Stimulated activated CD8-positive, alpha-beta memory T cell treated with anti-CD3 and anti-CD28 coated beads, Interleukin-7, amount 100 ng/mL, for 48 hours (primary cell): Measurements from ENCODE around the gene C18orf63.
"Not testable (repeated sequence)": the region's sequence is repeated elsewhere in the genome, so short reads cannot be mapped to it uniquely, and the experiment has no call there.

Source experiments
- DNase-seq, 2 donors: peaks; one replicate each; pipeline ENCODE4 v3.0.0-alpha.2; 2020; ENCODE audit warnings: low read depth in 1 of 2; ENCODE audit errors: extremely low read depth in 1 of 2

C18orf63 gene

DNA sequence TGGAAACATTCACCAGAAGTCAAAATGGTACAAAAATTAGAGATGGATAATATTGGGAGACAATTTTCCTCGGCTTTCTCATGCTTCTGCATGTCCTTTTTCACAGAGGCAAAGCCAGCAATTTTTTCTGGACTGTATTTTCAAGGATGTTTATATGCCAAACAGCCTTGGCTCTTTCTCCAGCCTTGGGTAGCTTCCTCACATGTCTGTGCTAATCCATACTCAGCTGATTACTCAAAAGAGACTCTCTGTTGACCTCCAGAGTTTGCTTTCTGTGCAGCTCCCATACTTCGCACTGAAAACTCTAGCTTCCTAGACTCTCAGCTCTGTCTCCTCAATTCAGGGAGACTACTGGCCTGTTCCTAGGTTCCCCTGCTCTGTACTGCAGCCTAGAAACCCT, 10.6 kb downstream of the C18orf63 start:
- no peak for DNase-seq

DNA sequence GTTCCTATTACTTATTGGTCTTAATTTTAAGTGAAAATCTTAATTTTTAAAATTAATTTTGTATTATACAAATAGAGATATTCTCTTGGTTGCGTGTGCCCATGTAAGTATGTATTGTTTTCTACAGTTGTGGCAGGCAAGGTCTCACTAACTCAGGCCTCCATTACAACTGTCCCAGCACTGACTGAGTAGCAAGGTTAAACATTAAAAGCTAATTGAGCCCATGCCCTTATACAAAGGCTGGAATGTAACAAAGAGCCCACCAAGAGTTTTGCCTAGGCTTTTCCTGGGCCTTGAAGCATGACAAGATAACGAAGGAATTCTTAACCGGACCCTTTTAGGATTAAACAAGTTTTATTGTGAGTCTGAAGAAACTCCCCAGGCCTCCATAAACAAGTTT, 11.2 kb downstream of the C18orf63 start:
- not testable (repeated sequence) for DNase-seq

DNA sequence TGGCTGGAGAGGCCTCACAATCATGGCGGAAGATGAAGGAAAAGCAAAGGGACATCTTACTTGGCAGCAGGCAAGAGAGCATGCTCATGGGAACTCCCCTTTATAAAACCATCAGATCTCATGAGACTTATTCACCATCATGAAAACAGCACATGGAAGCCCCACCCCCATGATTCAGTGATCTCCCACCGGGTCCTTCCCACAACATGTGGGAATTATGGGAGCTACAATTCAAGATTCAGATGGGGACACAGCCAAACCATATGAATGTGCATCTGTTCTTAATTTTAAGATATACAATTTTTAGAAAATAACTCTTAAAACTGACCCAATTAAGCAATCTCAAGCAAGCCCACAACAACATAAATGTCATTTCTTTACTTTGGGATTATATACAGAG, 12.6 kb downstream of the C18orf63 start:
- no peak for DNase-seq

DNA sequence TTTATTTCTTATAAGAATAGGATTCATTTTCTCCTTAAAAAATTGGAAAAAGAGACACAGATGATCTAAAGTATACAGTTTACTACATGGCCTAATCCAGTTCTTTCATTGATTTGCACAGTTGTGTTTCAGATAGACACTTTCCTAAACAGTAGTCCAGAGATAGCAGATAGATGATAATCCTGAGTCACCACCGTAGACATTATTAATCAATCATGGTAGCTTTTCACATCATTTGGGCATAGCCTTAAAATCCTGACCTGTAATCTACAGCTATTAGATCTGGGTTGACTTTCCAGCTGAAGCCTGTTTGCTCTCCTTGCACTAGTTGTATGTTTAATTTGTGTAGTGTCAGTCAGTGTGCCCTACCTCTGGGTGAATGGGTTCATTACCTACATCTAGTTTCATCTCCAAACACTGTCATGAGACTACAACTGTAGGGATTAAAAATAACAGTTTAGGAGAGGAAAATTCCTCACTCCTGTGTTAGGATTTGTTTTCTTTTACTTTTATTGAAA, 14.1 kb downstream of the C18orf63 start:
- DNase-seq: no peak

DNA sequence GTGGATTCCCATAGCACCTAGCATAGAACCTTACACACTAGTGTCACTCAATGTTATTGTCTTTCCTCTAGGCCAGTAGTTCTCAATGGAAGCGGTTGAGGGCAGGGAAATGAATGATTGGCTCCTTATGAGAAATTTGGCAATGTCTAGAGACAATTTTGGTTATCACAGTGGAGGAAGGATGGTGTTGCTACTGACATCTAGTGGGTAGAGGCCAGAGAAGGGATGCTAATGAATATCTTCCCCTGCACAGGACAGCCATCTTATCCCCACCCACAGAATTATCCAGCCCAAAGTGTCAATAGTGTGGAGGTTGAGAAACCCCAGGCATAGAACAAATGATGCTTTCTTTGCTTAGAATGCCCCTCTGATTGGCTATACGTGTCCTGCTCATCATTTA, 15.8 kb downstream of the C18orf63 start:
- no peak for DNase-seq

DNA sequence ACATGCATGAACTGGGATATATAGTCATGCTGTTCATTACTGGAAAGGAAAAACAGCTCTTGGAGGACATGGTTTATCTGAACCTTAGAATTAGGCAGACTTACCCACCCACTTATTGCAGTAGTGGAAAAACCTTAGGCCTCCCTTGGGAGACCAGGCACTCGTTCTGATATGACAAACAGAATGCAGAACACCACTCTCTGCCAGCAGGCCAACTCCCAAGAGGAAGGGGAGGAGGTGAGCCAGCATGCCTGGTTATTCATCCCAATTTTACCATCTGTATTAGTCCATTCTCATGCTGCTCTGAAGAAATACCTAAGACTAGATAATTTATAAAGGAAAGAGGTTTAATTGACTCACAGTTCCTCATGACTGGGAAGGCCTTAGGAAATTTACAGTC, 17.5 kb downstream of the C18orf63 start:
- DNase-seq: no peak

DNA sequence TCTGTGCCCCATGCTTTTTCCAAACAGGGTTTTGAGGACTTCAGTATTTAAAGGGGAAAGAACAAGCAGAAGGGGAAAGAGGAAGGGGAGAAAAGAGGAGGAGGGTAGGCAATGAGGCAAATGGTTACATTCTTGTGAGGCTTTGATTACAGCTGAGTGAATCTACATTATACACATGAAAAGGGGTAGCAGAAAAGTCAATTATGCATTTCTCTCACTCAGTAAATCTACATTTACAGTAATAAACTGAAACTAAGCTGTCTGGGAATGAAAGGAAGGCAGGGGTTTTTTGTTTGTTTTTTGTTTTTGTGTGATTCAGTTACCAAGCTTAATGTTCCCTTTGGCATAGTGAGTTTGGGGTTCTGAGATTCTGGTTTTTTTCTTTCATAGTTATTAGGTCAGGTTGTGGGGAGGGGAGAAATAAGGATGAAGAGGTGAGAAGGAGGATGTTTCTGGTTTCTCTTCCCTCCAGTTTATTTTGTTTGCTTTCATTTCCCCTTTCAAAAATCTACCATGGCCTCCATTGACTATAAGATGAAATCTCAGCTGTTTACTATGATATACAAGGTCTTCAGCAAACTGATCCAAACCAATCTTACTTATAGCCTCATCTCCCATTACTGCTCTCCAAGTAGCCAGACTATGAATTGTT, 18.7 kb downstream of the C18orf63 start:
- no peak for DNase-seq

DNA sequence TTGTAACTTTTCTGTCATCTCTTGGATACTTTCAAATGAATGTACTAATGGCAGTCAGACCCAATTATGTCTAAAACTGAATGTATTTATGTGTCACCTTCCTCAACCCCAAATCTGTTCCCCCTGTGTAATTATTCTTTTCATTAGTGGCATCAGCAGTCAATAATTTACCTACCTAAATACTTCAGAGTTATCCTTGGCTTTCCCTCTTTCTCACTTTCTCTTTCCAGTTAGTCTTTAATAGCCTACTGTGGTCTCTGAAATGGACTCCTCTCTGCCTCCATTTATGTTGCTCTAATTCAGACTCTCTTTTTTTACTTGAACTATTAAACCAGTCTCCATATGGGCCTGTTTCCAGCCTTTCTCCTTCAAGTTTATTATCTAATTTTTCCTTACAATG, 21.0 kb downstream of the C18orf63 start:
- DNase-seq: no peak

DNA sequence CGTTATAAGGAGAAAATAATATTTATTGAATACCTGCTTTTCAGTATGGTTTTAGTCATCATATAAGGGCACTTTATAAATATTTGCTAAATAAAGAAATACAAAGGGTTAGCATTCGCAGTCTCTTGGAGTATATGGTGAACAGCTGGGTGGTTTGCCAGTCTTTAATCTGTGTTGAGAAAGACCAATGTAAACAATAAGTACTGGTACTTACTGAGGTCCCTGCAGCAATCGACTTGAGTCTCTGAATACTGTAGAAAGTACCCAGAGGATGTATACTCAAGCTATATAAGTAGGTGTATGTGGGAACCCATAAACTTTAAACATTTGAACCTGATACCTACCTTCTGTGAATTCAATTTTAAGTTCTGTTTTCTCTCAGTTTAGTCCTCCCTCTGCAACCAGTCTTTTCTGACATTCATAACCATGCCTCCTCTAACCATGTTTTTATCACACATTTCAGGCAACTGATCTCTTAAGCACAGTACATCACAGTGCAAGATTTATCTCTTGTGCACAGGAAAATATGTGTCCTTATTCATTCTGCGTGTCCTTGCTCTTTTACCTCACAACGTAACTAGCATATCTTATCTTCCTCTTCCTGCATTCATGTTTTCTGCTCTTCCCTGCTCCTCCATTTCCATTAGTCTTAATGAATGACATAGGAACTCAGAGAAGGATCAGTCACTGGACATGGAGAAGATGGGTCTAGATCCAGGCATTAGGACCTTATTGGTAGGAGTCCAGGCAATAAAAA, 21.7 kb downstream of the C18orf63 start:
- DNase-seq: no peak

DNA sequence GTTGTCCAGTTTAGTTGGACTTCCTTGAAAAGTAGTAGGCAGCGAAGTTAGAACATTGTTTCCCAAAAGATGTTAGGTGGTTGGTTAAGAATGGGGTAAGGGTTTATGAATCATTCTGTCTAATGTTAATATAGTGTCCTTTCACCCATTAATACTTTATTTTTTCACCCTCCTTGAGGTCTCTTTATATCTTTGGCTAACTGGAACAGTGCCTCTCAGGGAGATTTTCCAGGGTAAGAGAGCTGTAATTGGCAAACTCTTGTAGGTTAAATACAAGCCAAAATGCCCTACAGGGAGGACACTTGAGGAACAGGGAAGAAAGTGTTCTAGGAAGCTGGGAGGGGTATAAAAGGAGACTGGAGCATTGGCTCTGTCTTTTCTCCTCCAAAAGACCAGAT, 22.3 kb downstream of the C18orf63 start:
- DNase-seq: no peak

DNA sequence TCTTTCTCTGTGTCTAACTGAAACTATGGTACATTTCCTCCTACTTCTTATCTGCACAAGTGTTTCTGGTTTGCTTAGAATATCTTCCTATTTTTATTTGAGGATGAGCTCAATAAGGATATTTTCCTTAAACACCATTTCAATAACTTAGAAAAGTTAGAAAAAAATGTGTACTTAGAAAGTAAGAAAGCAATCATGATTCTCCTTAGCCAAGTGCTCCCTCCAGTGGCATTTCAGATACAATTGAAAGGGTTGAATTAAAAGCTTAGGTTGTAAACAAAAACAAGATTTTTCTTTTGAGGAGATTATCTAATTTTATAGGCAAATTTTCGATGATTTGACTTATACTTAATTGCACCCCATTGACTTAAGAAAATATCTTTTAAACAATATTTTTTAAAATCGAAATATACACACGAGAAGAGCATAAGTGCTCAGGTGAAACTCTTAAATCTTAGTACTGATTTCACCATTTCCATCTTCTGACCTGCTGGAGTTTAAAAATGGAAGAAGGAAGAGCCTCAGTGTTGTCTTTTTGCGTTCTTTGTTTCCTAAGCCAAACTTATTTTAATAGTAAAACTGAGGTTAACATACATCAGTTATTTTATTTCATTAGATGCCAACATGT, 26.9 kb downstream of the C18orf63 start:
- DNase-seq: no peak

DNA sequence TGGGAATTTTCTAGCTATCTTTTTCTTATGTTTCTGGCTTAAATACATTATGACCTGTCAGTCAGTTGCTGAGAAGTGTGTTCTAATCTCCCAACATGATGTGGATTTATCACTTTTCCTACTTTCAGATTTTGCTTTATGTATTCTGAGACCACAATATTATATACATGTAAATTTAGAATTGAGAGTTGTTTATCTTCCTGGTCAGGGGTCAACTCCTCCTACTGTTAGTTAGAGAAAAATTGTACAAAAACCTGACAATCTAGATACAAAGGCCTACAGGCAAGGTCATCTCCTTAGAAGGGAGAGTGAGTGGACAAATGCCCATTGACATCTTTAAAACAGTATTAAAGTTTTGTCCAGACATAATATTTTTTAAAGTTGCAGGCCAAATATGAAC, 30.6 kb downstream of the C18orf63 start:
- DNase-seq: no peak

DNA sequence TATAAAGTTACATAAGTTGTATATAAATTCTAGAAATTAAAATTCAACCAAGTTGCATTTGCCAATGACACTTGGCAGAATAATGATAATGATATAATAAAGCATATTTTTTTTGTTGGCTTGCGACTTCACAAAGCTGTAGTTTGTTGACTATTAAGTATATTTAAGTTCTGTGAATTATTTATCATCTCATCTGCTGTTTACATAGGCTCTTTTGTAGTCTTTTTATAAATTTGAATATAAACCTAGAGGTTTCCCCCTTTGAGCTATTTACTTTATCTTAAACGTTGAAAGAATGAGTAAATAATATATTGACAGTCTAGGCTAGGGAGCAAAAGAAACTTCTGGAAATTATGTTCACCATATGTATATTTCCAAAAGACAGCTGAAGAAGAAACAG, 32.9 kb downstream of the C18orf63 start:
- DNase-seq: no peak

DNA sequence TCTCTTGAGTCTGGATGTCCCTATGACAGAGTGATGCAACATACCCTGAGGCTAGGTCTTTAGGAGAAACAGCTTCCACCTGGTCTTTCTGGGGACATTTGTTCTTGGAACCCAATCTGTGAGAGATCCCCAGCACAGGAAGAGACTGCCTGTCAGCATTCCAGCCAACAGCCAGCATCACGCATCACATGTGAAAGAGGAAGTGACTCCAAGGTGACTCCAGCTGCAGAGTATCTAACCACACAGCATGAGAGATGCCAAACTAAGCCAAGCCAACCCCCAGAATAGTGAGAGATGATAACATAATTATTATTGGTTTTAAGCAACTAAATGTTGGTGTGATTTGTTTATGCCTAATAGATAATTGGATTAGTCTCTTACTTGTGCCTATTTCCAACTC, 35.7 kb downstream of the C18orf63 start:
- DNase-seq: no peak

DNA sequence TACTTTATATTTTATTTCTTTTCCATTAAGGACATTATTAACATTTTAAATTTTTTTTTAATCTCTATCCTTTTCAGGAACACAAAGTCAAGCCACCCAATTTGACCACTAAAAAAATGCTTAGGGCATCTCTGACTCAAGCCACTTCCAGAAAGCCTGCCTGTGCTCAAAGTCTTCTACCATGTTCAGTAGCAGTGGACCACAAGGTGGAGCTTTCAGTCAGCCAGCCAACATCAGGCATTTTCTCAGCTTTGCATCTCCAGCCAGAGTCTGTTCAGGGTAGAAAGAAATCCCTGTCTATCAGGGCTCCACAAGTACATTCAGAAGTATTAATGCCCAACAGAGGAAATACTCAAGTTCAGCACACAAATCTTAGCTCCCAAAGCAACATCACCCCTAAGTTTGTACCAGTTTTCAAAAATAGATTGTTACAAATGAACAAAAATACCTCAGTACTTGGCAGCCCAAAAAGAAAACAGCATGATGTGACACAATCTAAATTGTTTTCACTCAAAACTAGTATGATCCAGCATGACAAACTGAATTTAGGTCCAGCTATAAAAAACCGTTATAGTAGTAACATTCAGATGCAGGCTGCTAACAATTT, 37.6 kb downstream of the C18orf63 start:
- no peak for DNase-seq

DNA sequence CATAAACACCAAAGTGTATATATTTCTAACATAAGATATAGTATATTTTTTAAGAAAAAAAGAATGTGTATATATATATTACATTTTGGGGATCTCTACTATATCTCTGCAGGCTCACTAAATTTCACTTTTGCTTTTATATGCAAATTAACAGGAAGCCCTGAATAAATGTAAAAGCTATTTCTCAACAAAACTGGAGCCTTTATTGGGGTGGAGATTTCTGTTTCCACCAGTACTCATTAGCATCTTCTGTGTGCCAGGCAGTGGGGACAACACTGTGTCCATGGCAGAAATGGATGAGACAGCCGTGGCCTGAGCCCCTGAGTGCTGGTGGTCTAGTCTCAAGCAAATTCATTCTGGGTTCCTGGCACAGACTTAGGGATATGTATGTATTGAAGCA, 41.3 kb downstream of the C18orf63 start:
- no peak for DNase-seq

DNA sequence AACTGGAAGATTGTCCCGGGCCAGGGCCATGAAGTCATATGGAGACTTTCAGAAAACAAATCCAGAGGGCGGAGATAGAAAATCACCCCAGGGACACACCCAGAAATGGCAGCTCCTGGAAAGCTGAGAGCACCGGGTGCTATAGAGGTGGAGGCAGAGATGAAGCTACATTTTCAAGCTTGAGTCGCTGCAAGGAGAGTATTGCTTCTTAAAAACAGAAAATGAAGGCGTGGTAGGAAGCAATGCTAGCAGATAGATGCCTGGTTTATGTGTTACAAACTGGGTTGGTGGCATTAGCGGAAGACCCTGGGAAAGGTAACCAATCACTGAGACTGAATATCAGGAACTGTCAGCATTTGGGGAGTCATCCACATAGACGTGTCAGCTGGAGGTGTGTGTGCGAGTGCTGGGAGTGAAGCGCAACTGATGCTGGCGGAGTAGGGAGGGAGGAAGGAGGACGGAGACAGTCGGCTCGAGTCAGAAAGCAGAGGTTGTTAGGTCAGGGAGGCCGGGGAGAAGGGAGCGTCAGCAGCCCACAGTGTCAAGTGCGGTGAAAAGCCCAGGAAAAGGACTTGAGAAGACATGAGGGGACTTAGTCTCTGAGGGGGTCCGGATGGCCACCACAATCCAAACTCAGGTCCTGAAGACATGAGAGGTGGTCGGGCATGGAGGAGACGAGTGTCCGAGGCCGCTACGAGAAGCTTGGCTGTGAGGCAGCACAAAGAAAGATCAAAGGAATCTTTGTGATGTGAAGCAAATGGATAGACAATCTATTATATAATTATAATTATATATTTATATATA, 45.4 kb downstream of the C18orf63 start:
- DNase-seq: no peak

DNA sequence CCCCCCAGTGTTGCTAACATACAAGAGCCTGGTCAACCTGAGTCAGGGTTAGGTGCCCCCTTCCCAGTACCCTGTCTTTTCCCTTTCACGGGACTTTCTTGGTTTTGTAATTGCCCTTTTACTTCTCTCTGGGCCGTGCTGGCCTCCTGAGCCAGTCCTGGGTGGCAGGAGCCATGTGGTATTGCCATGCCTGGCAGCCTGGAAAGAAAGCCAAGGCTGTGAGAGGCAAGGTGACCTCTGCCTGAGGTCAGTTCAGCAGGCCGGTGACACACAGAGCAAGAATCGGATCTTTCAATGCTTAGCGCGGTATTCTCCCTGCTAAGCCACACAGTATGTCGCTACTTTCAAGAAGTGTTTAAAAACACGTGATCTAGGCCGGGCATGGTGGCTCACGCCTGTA, 52.3 kb downstream of the C18orf63 start:
- no peak for DNase-seq

DNA sequence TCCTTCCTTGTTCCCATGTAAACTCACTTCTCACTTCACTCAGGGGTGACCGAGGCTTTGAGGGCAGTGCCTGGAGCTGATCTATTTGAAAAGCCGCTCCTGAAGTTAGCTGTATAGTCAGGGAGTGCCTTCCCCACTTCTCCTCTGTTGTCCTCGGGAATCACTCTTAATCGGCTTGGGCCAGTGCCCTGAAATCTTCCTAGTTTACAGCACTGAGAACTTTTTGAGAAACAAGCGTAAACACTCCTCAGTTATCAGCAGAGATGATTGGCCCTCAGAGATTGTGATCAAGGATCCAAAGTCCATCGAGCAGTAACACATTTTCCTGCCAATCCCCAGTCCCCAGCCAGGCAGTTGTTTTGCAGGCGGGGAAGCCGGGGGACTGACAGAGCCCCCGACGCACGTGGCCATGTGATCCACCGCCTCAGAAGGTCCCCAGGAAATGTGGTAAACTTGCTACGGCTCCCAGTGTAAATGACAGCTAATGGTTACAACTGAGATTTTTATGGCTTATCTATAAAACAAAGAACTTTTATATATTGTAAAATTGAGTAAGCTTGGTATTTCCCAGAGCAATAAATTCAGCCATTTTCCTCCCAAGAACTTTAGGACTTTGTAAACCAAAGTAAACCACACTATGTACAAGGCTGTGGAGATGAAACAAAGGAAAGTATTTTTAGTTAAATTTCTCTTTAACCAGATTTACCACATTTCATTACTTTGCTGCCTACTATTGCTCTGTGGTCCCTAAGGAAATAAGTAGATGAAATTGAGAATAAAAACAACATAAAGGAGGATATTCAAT, 53.5 kb downstream of the C18orf63 start:
- DNase-seq: no peak

DNA sequence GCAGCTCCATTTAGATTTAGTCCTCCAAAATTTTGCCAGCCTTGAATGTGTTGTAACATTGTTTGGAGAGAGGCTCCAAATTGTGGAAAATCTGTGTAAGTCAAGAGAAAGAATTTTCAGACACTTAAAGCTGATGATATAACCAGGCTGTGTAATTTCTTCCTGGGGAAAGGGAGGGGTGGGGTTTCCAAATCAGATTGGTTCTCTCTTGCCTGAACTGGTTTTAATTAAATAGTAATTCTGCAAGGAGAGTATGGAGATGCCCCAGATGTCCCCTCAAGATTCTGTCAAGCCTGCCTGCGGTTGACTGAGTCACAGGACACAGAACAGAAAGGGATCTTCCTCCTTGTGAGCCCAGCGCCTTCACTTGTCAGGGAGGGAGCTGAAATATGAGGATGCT, 54.5 kb downstream of the C18orf63 start:
- DNase-seq: no peak
